ENCODE data around the gene GORASP1. TPM values are rescaled to one million over a fixed set of nuclear protein-coding genes. Genes with fewer than 3 reads are reported as not detected.

The GORASP1 gene
- total RNA-seq, 2 experiments from 2014 or later: 52.0 to 53.1 TPM

DNA sequence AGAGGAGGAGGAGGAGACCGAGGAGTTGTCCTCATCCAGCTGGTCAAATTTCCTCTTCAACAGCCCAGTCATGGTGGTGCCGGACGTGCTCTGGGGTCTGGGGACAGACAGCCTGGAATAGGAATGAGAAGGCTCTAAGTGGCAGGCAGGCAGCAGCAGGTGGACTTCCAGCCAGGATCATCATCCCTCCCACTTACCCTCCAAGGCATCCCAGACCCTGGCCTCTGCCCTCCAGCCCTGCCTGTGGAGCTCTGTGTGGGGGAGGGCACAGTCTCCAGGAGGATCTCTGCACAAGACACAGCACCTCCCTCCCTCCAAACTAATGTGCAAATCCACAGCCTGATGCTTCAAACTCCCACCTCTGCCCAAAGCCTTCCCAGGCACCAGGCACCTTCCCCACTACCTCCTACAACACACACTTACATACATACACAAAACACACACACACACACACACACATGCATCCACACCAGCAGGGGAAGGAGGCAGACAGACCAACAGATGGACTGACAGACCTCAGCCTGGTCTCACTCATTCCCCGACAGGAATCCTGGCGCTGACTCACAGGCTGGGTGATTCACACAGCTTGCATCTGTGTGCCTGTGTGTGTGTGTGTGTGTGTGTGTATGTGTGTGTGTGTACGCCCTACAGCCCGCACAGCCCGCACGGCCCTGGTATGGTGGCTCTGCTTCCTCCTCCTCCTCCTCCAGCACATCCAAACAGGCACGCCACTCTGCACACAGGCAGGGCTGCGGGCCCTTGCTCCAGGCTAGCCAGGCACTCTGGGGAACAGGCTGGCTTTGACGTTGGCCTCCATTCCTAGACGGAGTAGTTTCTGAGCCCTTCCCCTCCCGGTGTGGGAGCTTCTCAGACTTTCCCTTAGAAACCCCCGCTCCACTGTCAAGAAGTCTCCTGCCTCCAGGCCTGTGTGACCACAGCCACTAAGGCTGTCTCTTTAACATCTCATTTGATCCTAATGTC, 39.5 kb upstream of the GORASP1 start:
- Mint-ChIP-seq H3K9me3 (no peaks in the 10 kb centered on the region), H3K36me3 (ENCODE audit: low read depth) (peaks cover 90% of the 10 kb centered on the region), H3K27me3 (no peaks in the 10 kb centered on the region), H3K4me3 (peak overlapping the region; percentile 98), H3K4me1 (peaks cover 71% of the 10 kb centered on the region), H3K27ac (peak overlapping the region; percentile 98)
- ChIA-PET POLR2A (interaction anchor here (0.7 to 3.7 kb wide), 10 partner anchors 9 to 39 kb away, joined by 3 to 29 read pairs (median 4); partner anchors contain the start of genes GORASP1 and TTC21A), CTCF (interaction anchor here (1.3 to 2.1 kb wide), 4 partner anchors 18 to 141 kb away, joined by 4 to 9 read pairs (median 6); partner anchors contain the start of genes GORASP1 and TTC21A)
- DNase-seq: peak; percentile 82

DNA sequence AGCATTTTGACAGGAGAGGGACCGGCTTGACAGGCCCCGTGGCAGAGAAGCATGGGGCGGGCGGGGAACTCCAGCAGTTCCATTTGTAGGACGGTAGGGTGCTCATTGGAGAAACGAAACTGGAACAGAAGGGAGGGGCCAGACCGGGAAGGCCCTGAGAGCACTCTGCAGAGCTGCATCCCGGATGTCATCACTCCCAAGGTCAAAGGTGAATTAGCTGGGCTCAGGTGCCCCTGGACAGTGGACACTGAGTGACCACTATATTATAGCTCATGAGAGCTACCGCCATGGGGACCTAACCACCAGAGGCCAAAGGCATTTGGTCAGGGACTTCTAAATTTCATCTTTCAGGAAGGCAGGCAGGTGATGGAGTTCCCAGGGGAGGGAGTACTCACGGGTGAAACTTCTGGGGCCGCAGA, 38.7 kb upstream of the GORASP1 start:
- Mint-ChIP-seq H3K36me3 (ENCODE audit: low read depth) (peaks cover 91% of the 10 kb centered on the region), H3K9me3 (no peaks in the 10 kb centered on the region), H3K4me1 (peaks cover 68% of the 10 kb centered on the region), H3K27ac (peak overlapping the region; percentile 98), H3K27me3 (no peaks in the 10 kb centered on the region), H3K4me3 (peak overlapping the region; percentile 98)
- DNase-seq: peak; percentile 15
- POLR2A ChIA-PET: interaction anchor here (1.1 to 3.7 kb wide), 2 partner anchors 15 to 38 kb away, joined by 3 to 29 read pairs; partner anchors contain the start of genes GORASP1 and TTC21A
- CTCF ChIA-PET: interaction anchor here (1.3 to 2.1 kb wide), 3 partner anchors 19 to 142 kb away, joined by 4 to 9 read pairs (median 7); partner anchors contain the start of genes GORASP1 and TTC21A

DNA sequence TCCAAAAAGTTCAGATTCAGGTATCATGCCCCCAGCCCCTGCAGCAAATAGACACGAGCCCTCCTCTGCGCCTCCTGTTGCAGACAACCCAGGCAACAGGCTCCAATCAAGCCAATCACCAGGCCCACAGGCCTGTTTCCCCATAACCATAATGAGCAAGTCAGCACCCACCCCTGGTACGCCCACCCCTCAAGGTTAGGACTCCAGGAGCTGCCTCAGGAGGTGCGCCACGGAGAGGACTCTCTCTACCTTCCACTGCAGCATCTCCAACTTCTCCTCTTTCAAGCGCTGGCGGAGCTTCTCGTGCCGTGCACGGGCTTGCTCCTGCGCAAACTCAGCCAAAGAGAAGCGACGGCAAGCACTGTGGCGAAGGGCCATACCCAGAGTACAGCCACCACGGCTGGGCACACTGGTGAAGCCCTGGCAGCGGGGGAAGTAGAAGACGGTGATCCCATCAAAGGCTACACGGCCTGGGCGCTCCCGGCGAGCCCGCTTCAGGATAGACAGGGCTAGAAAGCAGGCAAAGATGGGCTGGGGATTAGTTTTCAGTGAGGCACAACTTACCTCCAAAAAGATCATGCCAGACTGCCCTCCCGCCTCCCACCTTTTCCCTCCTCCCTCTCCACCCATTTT, 37.4 kb upstream of the GORASP1 start:
- CTCF ChIA-PET: interaction anchor here (1.5 to 2.1 kb wide), 2 partner anchors 37 to 143 kb away, joined by 5 to 9 read pairs; partner anchors contain the start of genes GORASP1 and TTC21A
- POLR2A ChIA-PET: interaction anchor here (1.1 to 3.7 kb wide), 2 partner anchors 14 to 37 kb away, joined by 3 to 29 read pairs; partner anchors contain the start of genes GORASP1 and TTC21A
- DNase-seq: no peak
- no peak overlapping the region for H3K4me3 Mint-ChIP-seq
- H3K4me1 Mint-ChIP-seq: peaks cover 63% of the 10 kb centered on the region
- peaks cover 88% of the 10 kb centered on the region for H3K36me3 Mint-ChIP-seq (ENCODE audit: low read depth)
- no peak overlapping the region for H3K27ac Mint-ChIP-seq
- H3K9me3 Mint-ChIP-seq: no peaks in the 10 kb centered on the region
- no peaks in the 10 kb centered on the region for H3K27me3 Mint-ChIP-seq

DNA sequence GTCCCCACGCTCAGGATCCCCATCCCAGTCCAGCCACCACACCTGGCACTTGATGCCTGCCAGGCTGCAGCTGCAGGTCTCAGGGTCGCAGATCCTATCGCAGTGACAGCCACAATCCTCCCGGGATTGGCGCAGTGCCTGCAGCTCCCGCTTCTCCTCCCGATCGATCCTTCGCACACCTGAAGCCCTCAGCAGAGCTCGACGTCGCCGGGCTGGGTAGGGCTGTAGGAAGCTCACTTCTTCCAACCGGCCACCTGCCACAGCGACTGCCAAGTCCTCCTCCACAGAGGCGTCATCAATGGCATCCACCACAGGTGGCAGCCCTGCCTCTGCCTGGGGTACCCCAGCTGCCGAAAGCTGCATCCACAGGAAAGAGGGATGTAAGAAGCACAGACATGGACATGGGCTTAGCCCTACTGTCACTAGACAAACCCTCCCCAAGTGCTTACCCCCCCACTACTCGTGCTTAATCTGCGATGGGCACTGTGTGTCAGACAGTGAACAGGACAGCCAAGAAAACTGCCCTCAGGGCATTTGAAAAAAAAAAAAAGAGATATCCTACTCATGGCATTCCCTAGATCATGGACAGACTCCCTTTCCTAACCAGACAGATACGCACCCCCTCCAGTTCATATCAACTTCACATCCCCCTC, 36.8 kb upstream of the GORASP1 start:
- Mint-ChIP-seq H3K4me1 (peaks cover 58% of the 10 kb centered on the region), H3K9me3 (no peaks in the 10 kb centered on the region), H3K27me3 (no peaks in the 10 kb centered on the region), H3K4me3 (no peak overlapping the region), H3K36me3 (ENCODE audit: low read depth) (peaks cover 82% of the 10 kb centered on the region), H3K27ac (no peak overlapping the region)
- DNase-seq: no peak
- POLR2A ChIA-PET: interaction anchor here (1.1 to 3.7 kb wide), 4 partner anchors 10 to 37 kb away, joined by 3 to 29 read pairs (median 6); partner anchors contain the start of genes GORASP1 and TTC21A
- CTCF ChIA-PET: interaction anchor here (1.2 to 1.5 kb wide), 2 partner anchors 27 to 144 kb away, joined by 4 to 5 read pairs; no protein-coding TSS in a partner anchor

DNA sequence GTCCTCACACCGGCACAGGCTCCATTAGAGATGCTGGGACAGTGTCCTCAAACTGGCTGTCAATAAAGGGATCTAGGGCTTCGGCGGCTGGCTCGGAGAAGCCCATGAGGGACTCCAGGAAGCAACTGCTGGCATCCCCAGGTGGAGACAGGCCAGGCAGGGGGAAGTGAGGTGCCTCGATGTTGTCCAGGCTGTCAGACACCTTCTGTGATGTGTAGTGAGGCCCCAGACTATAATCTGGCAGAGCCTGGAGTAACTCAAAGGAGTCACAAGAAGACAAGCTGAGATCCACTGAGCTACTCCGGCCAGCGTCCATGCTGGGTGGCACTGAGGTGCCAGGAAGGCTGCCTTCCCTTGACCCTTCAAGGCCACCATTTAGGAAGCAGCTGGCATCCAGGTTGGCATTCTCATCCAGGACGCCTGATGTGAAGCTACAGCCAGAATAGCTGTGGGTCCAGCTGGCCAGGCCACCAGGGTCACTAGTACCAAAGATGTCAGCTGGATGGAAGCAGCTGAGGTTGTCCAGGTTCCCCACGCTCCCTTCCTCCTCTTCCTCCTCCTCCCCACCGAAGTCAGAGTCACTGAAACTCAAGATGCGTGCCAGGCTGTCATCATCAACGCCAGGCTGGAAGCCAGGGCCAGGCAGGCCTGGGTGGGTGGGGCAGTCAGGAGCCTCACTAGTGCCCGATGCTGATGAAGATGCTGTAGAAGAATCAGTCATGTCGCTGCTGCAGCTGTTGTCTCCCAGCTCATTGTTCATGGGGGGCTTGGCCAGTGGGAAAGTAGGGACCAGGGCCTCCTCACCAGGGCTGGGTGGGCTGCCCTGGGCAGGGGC, 35.8 kb upstream of the GORASP1 start:
- Mint-ChIP-seq H3K36me3 (ENCODE audit: low read depth) (peaks cover 75% of the 10 kb centered on the region), H3K4me3 (no peak overlapping the region), H3K27me3 (no peaks in the 10 kb centered on the region), H3K4me1 (peaks cover 52% of the 10 kb centered on the region), H3K27ac (no peak overlapping the region), H3K9me3 (no peaks in the 10 kb centered on the region)
- POLR2A ChIA-PET: interaction anchor here (0.9 to 2.4 kb wide), 4 partner anchors 9 to 35 kb away, joined by 3 to 9 read pairs (median 4); partner anchors contain the start of genes GORASP1 and TTC21A
- no peak for DNase-seq
- CTCF ChIA-PET: interaction anchor here (1.2 kb wide), 1 partner anchor 28 kb away, joined by 4 read pairs; no protein-coding TSS in a partner anchor

DNA sequence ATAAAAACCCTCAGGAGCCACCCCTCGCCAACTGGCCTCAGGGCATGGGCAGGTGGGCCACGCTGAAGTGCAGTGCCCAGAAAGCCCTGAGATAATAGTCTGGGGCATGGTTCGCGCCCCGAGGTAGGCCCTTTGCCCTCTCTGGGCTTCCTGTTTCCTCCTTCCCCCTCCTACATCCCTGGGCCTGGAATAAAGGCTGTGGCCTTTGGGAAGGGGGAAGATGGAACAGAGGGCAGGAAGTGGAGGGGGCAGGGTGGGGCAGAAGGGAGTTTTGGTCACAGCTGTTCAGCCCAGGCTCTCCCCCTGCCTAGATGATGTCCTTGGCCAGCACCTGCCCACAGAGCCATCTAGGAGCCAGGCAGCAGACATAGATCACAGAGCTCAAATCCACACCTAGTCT, 34.6 kb upstream of the GORASP1 start:
- Mint-ChIP-seq H3K4me3 (no peak overlapping the region), H3K36me3 (ENCODE audit: low read depth) (peaks cover 69% of the 10 kb centered on the region), H3K27me3 (no peaks in the 10 kb centered on the region), H3K9me3 (no peaks in the 10 kb centered on the region), H3K4me1 (peaks cover 42% of the 10 kb centered on the region), H3K27ac (no peak overlapping the region)
- no peak for DNase-seq
- POLR2A ChIA-PET: interaction anchor here (1.4 to 2.4 kb wide), 4 partner anchors 9 to 34 kb away, joined by 4 to 9 read pairs (median 6); partner anchors contain the start of genes GORASP1 and TTC21A
- CTCF ChIA-PET: no interaction called here

DNA sequence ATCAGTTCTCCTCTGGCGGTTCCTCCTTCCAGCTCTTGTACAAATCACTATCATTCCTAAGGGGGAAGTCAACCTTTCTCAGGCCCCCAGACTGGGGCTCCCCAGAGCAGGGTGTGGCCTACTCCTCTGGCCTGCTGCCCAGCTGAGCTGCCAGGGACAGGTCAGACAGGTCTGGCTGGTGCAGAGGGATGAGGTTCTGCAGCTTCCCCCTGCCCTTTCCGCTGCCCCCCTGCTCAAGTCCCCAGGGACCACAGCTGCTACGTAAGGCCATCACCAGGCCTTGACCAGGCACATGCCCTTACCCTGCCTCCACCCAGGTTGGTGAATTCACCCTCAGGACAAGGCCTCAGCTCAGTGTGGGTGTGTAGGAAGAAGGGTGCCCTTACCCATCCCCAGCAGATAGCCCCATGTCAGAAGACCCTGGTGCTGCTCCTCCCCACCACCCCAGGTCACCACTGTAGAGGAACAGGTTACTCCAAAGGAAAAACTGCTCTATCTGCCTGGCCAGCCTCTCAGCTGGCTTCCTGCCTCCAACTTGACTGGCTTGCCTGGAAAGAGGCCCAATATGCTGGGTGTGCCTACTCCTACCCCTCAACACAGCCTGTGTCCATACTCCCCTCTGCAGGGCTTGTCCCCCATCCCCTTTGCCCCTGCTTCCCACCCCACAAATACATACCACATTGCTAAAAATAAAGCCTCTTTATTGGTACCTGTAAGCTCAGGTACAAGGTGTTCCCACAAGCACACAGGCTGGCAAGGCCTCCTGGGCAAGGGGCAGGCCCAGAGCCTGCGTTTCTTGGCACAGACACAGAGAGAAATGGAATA, 34.0 kb upstream of the GORASP1 start:
- Mint-ChIP-seq H3K27me3 (no peaks in the 10 kb centered on the region), H3K27ac (no peak overlapping the region), H3K36me3 (ENCODE audit: low read depth) (peaks cover 66% of the 10 kb centered on the region), H3K4me1 (peaks cover 36% of the 10 kb centered on the region), H3K4me3 (no peak overlapping the region), H3K9me3 (no peaks in the 10 kb centered on the region)
- ChIA-PET CTCF (no interaction called here), POLR2A (interaction anchor here (1.4 to 2.4 kb wide), 4 partner anchors 10 to 33 kb away, joined by 4 to 9 read pairs (median 6); partner anchors contain the start of genes GORASP1 and TTC21A)
- DNase-seq: peak; percentile 0

DNA sequence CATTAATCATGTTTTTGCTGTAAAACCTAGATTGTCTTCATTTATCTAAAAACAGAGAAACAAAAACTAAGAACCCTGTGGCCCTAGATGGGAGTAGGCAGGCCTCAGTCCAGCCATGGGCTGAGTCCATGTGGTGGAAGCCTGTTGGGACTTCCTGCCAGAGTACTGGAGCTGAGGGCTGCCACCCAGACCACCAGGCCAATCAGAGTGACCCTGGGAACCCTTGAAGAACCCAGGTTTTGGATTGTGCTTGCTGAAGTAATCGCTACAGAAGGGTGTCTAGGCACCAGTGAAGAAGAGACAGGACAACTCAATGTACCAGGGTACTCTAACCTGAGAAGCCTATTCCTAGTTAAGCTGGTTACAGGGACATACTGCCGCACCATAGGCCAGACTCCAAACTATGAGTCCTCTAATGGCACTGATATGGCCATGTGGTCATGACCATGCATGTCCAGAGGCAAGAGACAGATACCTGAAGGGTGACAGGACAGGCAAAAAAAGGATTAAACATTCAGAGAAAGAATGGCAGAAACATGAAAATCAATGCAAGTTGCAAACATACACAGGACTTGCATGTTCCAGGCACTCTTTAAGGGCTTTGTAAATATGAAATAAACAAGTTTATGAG, 33.0 kb upstream of the GORASP1 start:
- peaks cover 28% of the 10 kb centered on the region for H3K4me1 Mint-ChIP-seq
- H3K9me3 Mint-ChIP-seq: no peaks in the 10 kb centered on the region
- CTCF ChIA-PET: no interaction called here
- DNase-seq: no peak
- no peaks in the 10 kb centered on the region for H3K27me3 Mint-ChIP-seq
- peak overlapping the region; percentile 26 for H3K27ac Mint-ChIP-seq
- POLR2A ChIA-PET: interaction anchor here (1.9 kb wide), 2 partner anchors 13 to 32 kb away, joined by 5 to 7 read pairs; partner anchors contain the start of genes GORASP1 and TTC21A
- H3K4me3 Mint-ChIP-seq: no peak overlapping the region
- peaks cover 58% of the 10 kb centered on the region for H3K36me3 Mint-ChIP-seq (ENCODE audit: low read depth)

DNA sequence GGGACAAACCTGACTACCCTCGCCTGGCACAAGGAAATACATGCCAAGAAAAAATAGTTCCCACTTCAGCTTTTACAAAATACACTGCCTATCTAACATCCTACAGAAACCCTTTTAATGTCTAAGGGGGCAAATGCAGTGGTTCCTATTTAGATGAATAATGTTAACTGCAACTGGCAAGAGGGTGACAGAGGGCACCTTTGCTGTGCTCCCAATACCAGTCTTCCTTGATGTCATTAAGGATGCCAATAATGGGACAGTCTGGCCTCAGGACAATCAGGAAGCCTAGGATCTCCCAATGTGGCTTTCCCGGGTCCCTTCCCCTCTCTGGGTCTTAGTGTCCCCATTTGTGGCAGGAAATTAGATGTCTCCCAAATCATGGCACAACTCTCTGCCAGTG, 32.0 kb upstream of the GORASP1 start:
- Mint-ChIP-seq H3K27ac (no peak overlapping the region), H3K4me1 (peaks cover 24% of the 10 kb centered on the region), H3K36me3 (ENCODE audit: low read depth) (peaks cover 49% of the 10 kb centered on the region), H3K9me3 (no peaks in the 10 kb centered on the region), H3K4me3 (no peak overlapping the region), H3K27me3 (no peaks in the 10 kb centered on the region)
- ChIA-PET POLR2A (no interaction called here), CTCF (no interaction called here)
- DNase-seq: no peak

DNA sequence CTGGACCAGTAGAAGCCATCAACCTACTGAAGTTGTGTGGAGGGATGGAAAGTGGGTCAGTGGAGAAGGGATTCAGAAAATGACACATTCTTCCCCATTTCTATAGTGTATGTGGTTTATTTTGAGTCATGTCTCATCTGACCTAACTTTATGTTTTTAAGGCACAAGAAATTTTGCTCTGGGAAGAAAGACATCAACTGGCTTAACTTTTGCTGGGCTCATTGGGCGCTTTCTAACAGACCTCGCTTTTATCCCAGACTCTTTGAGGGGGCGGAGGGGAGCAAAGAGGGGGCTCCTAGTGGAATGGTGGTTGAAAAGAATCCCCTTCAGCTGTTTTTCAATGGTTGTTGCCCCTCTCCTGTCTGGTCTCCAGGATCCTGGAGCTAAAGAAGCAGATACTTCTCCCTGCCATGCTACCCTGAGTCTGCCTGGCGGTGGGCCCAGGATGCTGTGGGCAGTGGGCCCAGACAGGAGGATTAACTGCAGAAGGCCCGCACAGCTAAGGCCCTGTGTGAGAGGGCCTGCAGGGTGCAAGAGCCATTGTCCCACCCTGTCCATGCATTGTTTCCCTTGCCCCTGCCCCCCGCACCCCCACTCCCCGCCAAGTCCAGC, 31.5 kb upstream of the GORASP1 start:
- DNase-seq: no peak
- H3K9me3 Mint-ChIP-seq: no peaks in the 10 kb centered on the region
- no peaks in the 10 kb centered on the region for H3K27me3 Mint-ChIP-seq
- H3K36me3 Mint-ChIP-seq (ENCODE audit: low read depth): peaks cover 44% of the 10 kb centered on the region
- H3K27ac Mint-ChIP-seq: no peak overlapping the region
- CTCF ChIA-PET: no interaction called here
- H3K4me1 Mint-ChIP-seq: peaks cover 23% of the 10 kb centered on the region
- no peak overlapping the region for H3K4me3 Mint-ChIP-seq
- POLR2A ChIA-PET: no interaction called here
